ENCODE measurements around the gene CCN5.
A peak's percentile ranks its signal among the peaks of the same experiment; 100 is the strongest.
"Not testable (repeated sequence)": the region's sequence is repeated elsewhere in the genome, so short reads cannot be mapped to it uniquely, and the experiment has no call there.

The CCN5 gene

GRCh38 chr20:44714701-44715498 lies at the start of gene CCN5:
CCN5 (plus strand) TSS chr20:44715369; CDS start chr20:44715391, 22 bp downstream.
- DNase-seq (ENCODE audit: low spot score), result no peak

GRCh38 chr20:44666066-44666465 lies 49.1 kb upstream of the CCN5 start:
- no peak for DNase-seq (ENCODE audit: low spot score)

DNA sequence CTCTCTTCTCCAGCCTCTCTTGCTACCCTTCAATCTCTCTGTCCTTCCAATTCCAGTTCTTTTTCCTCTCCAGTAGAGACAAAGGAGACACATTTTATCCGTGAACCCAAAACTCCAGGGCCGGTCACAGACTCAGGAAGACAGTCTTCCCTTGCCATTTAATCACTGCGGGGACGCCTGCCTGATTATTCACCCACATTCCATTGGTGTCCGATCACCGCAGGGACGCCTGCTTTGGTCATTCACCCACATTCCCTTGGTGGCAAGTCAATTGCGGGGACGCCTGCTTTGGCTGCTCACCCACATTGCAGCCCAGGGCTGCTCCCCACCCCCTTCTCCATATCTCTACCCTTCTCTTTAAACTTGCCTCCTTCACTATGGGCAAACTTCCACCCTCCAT lies 44.3 kb upstream of the CCN5 start:
- DNase-seq (ENCODE audit: low spot score), result not testable (repeated sequence)

DNA sequence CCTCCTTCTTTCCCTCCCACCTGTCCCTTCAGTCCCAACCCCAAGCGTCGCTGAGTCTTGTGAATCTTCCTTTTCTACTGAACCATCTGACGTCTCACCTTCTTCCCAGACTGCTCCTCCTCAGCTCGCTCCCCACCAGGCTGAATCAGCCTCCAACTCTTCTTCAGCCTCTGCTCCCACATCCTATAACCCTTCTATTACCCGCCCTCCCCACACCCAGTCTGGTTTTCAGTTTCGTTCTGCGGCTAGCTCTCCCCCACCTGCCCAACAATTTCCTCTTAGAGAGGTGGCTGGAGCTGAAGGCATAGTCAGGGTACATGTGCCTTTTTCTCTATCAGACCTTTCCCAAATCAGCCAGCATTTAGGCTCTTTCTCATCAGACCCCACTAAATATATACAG lies 43.6 kb upstream of the CCN5 start:
- not testable (repeated sequence) for DNase-seq (ENCODE audit: low spot score)

DNA sequence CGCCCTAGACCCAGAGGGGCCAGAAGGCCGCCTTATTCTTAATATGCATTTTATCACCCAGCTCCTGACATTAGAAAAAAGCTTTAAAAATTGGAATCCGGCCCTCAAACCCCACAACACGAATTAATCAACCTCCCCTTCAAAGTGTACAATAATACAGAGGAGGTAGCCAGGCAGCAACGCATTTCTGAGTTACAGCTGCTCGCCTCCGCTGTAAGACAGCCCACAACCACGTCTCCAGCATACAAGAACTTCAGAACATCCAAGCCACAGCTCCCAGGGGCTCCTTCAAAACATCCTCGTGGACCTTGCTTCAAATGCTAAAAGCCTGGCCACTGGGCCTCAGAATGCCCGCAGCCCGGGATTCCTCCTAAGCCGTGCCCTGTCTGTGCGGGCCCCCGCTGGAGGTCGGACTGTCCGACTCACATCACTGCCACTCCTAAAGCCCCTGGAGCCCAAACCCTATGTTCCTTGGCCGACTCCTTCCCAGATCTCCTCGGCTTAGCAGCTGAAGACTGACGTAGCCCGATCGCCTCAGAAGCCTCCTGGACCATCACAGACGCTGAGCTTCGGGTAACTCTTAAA lies 42.8 kb upstream of the CCN5 start:
- not testable (repeated sequence) for DNase-seq (ENCODE audit: low spot score)

- DNase-seq (ENCODE audit: low spot score), result no peak
Measured at GRCh38 chr20:44678242-44678641, 36.9 kb upstream of the CCN5 start.

DNA sequence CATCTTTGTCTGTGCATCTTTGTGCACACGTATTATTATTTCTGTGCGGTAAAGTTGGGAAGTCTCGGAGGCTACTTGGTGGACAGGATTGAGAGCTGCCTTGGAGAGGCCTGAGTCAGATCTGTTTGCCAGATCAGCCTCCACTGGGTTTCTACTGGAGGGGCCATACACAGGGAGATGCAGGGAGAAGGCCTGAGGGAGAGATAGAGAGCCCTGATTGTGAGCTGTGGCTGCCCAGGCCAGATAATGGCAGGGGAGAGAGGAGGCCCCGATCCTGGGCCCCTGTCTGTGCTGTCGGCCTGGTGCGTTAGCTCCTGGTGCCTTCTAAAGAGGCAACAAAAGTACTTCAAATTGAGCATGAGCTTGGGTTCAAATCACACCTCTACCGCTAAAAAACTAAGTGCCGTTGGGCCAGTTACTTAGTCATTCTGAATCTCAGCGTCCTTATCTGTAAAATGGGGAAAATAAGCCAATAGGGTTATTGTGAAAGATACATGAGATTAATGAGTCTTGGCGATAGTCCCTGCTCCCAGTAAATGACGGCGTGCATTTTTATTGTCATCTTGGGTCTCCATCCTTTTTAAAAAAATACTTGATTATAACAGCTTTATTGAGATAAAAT lies 36.1 kb upstream of the CCN5 start:
- DNase-seq (ENCODE audit: low spot score), result no peak

GRCh38 chr20:44681796-44682566 lies 33.2 kb upstream of the CCN5 start:
- no peak for DNase-seq (ENCODE audit: low spot score)

GRCh38 chr20:44683263-44684046 lies 31.7 kb upstream of the CCN5 start:
- no peak for DNase-seq (ENCODE audit: low spot score)

DNA sequence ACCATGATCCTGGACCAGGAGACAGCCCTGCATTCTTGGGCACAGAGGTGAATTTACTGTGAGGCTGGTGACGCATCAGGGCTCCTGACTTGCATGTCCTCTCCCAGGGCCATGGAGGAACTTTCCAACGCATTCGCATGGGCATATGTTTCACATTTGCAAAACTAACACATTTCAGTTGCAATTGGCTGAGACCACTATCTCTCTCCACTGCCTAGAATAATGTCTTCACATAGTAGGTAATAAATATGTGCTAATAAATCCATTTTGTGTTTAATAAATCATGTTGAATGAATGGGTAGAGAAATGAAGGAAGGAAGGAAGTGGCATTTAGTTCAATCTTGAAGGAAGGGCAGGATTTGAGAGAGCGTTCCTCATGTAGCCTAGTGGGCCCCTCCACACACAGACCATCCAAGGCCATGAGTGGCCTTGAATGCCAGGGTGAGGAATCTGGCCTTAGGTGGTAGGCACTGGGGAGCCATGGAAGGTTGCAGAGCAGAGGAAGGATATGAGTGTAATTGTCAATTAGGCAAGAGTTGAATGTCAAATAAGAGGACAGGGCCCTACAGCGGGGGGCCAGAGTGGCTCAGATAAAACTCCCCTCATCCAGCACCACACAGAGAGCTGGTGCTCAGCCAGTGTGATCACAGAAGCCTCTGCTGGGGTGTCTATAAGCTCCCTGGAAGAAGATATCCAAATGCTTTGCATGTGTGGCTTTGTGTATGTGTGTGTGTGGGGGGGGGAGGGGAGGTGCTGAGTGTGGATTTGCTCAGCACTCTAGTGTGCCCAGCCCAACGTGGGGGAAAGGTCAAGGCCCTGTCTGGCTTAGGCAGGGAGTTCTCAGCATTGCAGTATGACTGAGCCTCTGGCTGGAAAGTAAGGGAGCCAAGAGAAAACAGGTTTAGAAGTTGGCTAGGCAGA lies 30.9 kb upstream of the CCN5 start:
- no peak for DNase-seq (ENCODE audit: low spot score)

- no peak for DNase-seq (ENCODE audit: low spot score)
Measured at GRCh38 chr20:44686934-44687333, 28.2 kb upstream of the CCN5 start.

DNA sequence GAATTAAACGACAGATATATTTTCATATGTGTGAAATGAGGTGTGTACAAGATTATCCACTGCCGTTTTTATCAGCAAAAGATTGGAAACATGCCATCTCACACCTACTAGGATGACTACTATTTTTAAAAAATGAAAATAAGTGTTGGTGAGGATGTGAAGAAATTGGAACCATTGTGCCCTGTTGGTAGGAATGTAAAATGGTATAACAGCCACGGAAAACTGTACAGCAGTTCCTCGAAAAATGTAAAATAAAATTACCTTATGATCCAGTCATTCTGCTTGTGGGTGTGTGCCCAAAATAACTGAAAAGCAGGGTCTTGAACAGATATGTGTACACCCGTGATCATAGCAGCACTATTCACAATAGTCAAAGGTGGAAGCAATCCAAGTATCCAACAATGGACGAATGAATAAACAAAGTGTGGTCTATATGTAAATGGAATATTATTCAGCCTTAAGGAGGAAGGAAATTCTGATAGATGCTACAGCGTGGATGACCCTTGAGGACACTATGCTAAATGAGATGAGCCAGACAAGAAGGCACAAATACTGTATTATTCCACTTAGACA lies 27.0 kb upstream of the CCN5 start:
- DNase-seq (ENCODE audit: low spot score), result no peak

DNA sequence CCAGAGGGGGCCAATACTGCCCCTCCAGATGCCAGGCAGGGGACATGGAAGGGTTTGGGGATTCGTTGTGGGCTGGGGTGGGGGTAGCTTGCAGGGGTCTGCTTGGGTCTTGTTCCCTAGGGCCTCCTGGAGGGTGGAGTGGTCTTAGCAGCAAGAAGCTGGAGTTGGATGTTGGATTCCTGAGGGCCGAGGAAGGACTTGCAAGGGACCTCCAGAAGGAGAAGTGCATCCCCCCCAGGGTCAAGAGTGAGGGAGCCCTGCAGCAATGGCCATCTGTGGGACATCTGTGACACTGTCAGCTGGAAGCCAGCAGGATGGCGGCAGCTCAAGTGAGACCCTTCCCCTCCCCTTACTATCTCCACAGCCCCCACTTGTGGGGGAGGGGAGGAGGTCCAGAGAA lies 25.4 kb upstream of the CCN5 start:
- no peak for DNase-seq (ENCODE audit: low spot score)

- no peak for DNase-seq (ENCODE audit: low spot score)
Measured at GRCh38 chr20:44690781-44691423, 24.3 kb upstream of the CCN5 start.

- DNase-seq (ENCODE audit: low spot score), result no peak
Measured at GRCh38 chr20:44691424-44692423, 23.4 kb upstream of the CCN5 start.

GRCh38 chr20:44692932-44693480 lies 22.2 kb upstream of the CCN5 start:
- peak; percentile 96 for DNase-seq (ENCODE audit: low spot score)

DNA sequence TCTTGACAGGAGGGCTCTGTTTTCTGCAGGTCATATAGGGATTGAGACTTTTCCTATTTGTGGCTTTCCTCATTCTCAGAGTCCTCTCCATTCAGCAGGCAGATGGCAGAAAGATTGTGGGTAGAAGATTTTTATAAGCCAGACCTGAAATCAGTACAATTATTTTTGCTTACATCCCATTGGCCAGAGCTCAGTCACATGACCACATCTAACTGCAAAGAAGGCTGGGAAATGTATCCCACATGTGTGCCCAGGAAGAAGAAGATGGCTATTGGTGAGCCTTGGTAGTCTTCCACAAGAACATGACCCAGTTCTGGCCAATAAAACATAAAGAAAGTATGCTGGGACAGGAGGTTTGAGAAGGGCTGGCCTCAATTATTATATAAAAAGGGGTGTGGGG lies 21.5 kb upstream of the CCN5 start:
- DNase-seq (ENCODE audit: low spot score), result no peak

DNA sequence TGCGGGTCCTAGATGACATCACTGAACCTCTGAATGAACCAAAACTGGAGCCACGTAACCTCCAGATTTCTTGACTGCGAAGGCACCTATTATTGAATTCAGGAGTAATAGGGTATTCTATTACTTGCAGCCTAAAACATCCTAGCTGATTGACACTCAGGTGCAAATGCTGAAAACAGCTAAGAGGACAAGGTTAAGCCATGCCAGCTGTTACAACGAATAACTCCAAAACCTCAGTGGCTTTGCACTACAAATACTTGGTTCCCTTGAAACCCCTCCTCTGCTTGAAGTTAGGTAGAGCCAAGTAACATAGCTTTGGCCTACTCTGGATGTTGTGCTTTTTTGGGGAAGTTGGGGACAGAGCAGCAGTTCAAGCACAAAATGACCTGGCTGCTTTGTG lies 21.0 kb upstream of the CCN5 start:
- no peak for DNase-seq (ENCODE audit: low spot score)

Data from kidney capillary endothelial cell (primary cell).